Psoas muscle (tissue), 8 donors: Measurements from ENCODE around the gene ZNF296. TPM values are rescaled to one million over a fixed set of nuclear protein-coding genes. Genes with fewer than 3 reads are reported as not detected.

Source experiments
- ATAC-seq, 4 donors: fragments of 200-7000 bp; cut with Tn5 transposase; one replicate each; pipeline ENCODE4 v1.9.1; 2020; ENCODE audit warnings: moderate library complexity in 3 of 4, mild to moderate bottlenecking in 2 of 4
- DNase-seq, 2 donors: peaks; one replicate each; pipeline ENCODE4 v3.0.0-alpha.2; 2020
- H3K27ac ChIP-seq: fragments of 200-600 bp; one replicate; pipeline ENCODE4 v1.8.0; 2022
- H3K27me3 ChIP-seq, 3 donors: fragments of 200-600 bp in 1 of 3; one replicate each; pipeline versions ENCODE4 v1.6.1 to v1.8.0; 2013 to 2022; ENCODE audit warnings: low read length in 2 of 3, mild to moderate bottlenecking in 2 of 3, moderate library complexity in 1 of 3; ENCODE audit not compliant: insufficient read depth in 3 of 3
- H3K36me3 ChIP-seq, 2 donors: fragments of 200-600 bp in 1 of 2; one replicate each; pipeline versions ENCODE4 v1.6.1 to v1.8.0; 2013 to 2022; ENCODE audit warnings: low read depth in 1 of 2, mild to moderate bottlenecking in 1 of 2, moderate library complexity in 1 of 2; ENCODE audit not compliant: insufficient read depth in 1 of 2
- H3K4me1 ChIP-seq: fragments of 200-600 bp; one replicate; pipeline ENCODE4 v1.8.0; 2022
- H3K4me3 ChIP-seq: fragments of 200-600 bp; one replicate; pipeline ENCODE4 v1.8.0; 2022; ENCODE audit warnings: mild to moderate bottlenecking
- H3K9me3 ChIP-seq: fragments of 200-600 bp; one replicate; pipeline ENCODE4 v1.8.0; 2022
- CTCF ChIP-seq: fragments of 200-600 bp; IDR thresholded peaks from one replicate; pipeline ENCODE4 v1.8.0; 2022; ENCODE audit warnings: antibody characterized with exemption
- WGBS, 3 donors: extraction: QIAGEN DNeasy Blood & Tissue Kit; methylation state at CpG; one replicate each; pipeline versions ENCODE4 v1.1.6 to v1.1.7; 2013; 5-methylcytosine and 5-hydroxymethylcytosine counted together
- intact Hi-C, 2 donors: fragments of 100-400 bp; cut with DNase I; formaldehyde crosslinking; loops; one replicate each; pipeline versions ENCODE4 v1.11.0 to v1.14.2; 2022
- polyA plus RNA-seq, 3 donors: library from polyadenylated mRNA; stranded (reverse); fragments of 200-250 nt; gene quantifications; one replicate each; pipeline ENCODE4 v1.2.3, GENCODE V29; 2013
- total RNA-seq, 4 donors: library from RNA; stranded (reverse); fragmentation: NEBNext Ultra II Directional in 2 of 4; extraction: Animal tissue kit (Norgen Biotek cat#: 25700) in 2 of 4; gene quantifications; one replicate each; pipeline versions ENCODE4 v1.2.1 to v1.2.4, GENCODE V29; 2021 to 2023
- donor health status: healthy with polysubstance abuse.
- donor health status: DM: no; HTN: no; CAD: no; lungs with moderate emphysema.
- donor health status: Bipolar disorder and iron deficiency.
- donor health status: healthy.
- donor health status: DM: yes; HTN: yes; CAD: no.
- donor health status: DM: no; HTN: no; CAD: no.
- donor health status: DM: no; HTN: no; CAD: no.
- donor health status: DM: yes; HTN: yes; CAD: no.

Gene ZNF296
- total and polyA plus RNA-seq, 7 donors: 0.22 to 0.73 (median 0.40) TPM; not detected in 1

GRCh38 chr19:45069056-45069455 lies 7.2 kb downstream of the ZNF296 start:
- TF ChIP-seq CTCF: no peak
- no peak overlapping the region for H3K27ac ChIP-seq
- H3K4me3 ChIP-seq: no peak overlapping the region
- intact Hi-C loops: no loop called here
- peak in 3 of 4 donors; percentile 23 to 29 (median 23) for ATAC-seq
- H3K9me3 ChIP-seq: no peaks in the 10 kb centered on the region
- H3K4me1 ChIP-seq: no peaks in the 10 kb centered on the region
- DNase-seq: no peak
- WGBS, 3 donors: 72 to 84% (median 74%) methylated on average over 13 of the region's 13 CpGs
- H3K36me3 ChIP-seq: peaks cover 0 to 82% of the 10 kb centered on the region in 2 donors
- no peaks in the 10 kb centered on the region for H3K27me3 ChIP-seq

GRCh38 chr19:45068041-45068440 lies 8.2 kb downstream of the ZNF296 start:
- no peak for ATAC-seq
- Histone ChIP-seq H3K4me1 (no peaks in the 10 kb centered on the region), H3K27me3 (no peaks in the 10 kb centered on the region), H3K4me3 (no peak overlapping the region), H3K27ac (no peak overlapping the region), H3K9me3 (no peaks in the 10 kb centered on the region), H3K36me3 (peaks cover 0 to 92% of the 10 kb centered on the region in 2 donors)
- WGBS, 3 donors: 67 to 79% (median 78%) methylated on average over 3 to 9 of the region's 10 CpGs
- intact Hi-C loops: no loop called here
- DNase-seq: no peak
- TF ChIP-seq CTCF: no peak

GRCh38 chr19:45066921-45067661 lies 9.2 kb downstream of the ZNF296 start:
- intact Hi-C loops: no loop called here
- DNase-seq: no peak

GRCh38 chr19:45063851-45064801 lies 12.2 kb downstream of the ZNF296 start:
- 96% methylated on average over 75 to 85 of the region's 85 CpGs for WGBS, 3 donors
- TF ChIP-seq CTCF: no peak
- Histone ChIP-seq H3K4me1 (no peaks in the 10 kb centered on the region), H3K27ac (no peak overlapping the region), H3K27me3 (no peaks in the 10 kb centered on the region), H3K9me3 (no peaks in the 10 kb centered on the region), H3K4me3 (no peak overlapping the region), H3K36me3 (peaks cover 5 to 98% of the 10 kb centered on the region in 2 donors)
- DNase-seq: no peak
- intact Hi-C loops: no loop called here
- no peak for ATAC-seq

More at GRCh38 chr19:45066921-45067661, 9.2 kb downstream of the ZNF296 start:
- 91 to 95% (median 92%) methylated on average over 36 to 38 of the region's 38 CpGs for WGBS, 3 donors
- Histone ChIP-seq H3K27ac (no peak overlapping the region), H3K4me1 (no peaks in the 10 kb centered on the region), H3K4me3 (no peak overlapping the region), H3K9me3 (no peaks in the 10 kb centered on the region), H3K27me3 (no peaks in the 10 kb centered on the region), H3K36me3 (peaks cover 3 to 98% of the 10 kb centered on the region in 2 donors)
- no peak for TF ChIP-seq CTCF
- ATAC-seq: no peak
